Measurements from ENCODE around the gene EIF4G3. TPM values are rescaled to one million over a fixed set of nuclear protein-coding genes. Genes with fewer than 3 reads are reported as not detected.

Gene EIF4G3
- total RNA-seq, 1 experiment from 2014 or later, result 16.0 TPM

- H3K9me3 ChIP-seq, result no peaks in the 10 kb centered on the region
- no peak overlapping the region for H3K4me3 ChIP-seq
- no peaks in the 10 kb centered on the region; the same call in 1 of the 2 replicates for H3K36me3 ChIP-seq
- no peaks in the 10 kb centered on the region for H3K27me3 ChIP-seq
- no peak for DNase-seq
These were observed 163.8 kb downstream of the EIF4G3 start for GRCh38 chr1:21012937-21013336.

DNA sequence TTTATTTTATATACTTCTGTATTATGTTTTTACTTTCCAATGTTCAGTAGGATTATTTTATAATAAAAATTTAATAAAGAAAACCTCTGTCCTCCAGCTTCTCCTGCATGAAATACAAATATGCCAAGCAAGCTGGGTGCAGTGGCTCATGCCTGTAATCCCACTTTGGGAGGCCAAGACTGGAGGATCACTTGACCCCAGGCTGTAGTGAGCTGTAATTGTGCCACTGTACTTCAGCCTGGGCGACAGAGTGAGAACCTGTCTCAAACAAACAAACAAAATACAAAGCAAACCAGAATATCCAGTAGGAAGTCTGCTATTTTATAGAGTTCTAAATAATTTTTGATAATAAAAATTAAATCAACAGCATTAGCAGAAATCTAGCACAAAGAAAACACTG is 168.8 kb downstream of the EIF4G3 start:
- DNase-seq, result no peak
- no peak overlapping the region for H3K4me3 ChIP-seq
- no peaks in the 10 kb centered on the region for H3K9me3 ChIP-seq

GRCh38 chr1:21005466-21006239 is 171.0 kb downstream of the EIF4G3 start:
- Histone ChIP-seq H3K36me3 (no peaks in the 10 kb centered on the region; the same call in 1 of the 2 replicates), H3K9me3 (no peaks in the 10 kb centered on the region), H3K4me3 (no peak overlapping the region), H3K27me3 (no peaks in the 10 kb centered on the region)
- no peak for DNase-seq

More for the DNA sequence above, 168.8 kb downstream of the EIF4G3 start:
- no peaks in the 10 kb centered on the region for H3K27me3 ChIP-seq
- H3K36me3 ChIP-seq, result no peaks in the 10 kb centered on the region

- Histone ChIP-seq H3K36me3 (no peaks in the 10 kb centered on the region; the same call in none of the 2 replicates), H3K9me3 (no peaks in the 10 kb centered on the region), H3K4me3 (no peak overlapping the region), H3K27me3 (no peaks in the 10 kb centered on the region)
- DNase-seq, result no peak
These were observed 173.2 kb downstream of the EIF4G3 start for GRCh38 chr1:21003281-21004045.

DNA sequence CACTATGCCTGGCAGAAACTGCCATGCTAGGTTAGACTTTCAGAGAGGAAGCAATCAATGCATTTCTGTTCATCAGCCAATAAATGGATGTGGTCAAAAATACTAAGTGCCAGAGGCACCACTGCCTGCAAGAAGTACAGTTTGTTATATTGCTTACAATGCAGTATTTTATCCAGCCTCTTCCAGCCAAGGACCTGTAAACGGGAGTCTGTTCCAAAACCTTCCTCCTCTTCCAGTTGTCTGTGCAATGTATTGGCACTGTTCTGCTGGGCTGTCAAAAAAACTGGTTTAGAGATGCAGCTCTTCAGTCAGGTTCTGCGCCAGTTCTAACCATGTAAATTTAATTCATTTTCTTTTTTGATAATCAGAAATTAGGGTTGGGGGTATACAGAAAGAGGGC is 175.7 kb downstream of the EIF4G3 start:
- DNase-seq, result no peak
- Histone ChIP-seq H3K27me3 (no peaks in the 10 kb centered on the region), H3K36me3 (no peaks in the 10 kb centered on the region; the same call in none of the 2 replicates), H3K4me3 (no peak overlapping the region), H3K9me3 (no peaks in the 10 kb centered on the region)

DNA sequence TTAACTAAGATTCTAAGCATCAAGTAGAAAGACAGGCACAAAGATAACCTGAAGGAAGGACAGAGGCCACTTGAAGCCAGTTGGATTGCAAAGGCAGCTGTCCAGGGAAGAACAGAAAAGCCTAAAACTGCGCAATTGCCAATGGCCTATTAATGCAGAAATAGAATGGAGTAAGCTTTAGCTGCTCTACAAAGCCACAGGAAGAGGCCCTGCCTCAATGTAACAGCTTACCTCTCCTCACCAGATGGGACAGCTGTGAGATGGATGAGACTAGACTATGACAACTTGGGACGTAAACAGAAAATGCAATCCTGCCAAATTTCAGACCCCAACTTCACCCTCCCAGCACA is 176.5 kb downstream of the EIF4G3 start:
- DNase-seq, result no peak
- Histone ChIP-seq H3K9me3 (no peaks in the 10 kb centered on the region), H3K27me3 (no peaks in the 10 kb centered on the region)

DNA sequence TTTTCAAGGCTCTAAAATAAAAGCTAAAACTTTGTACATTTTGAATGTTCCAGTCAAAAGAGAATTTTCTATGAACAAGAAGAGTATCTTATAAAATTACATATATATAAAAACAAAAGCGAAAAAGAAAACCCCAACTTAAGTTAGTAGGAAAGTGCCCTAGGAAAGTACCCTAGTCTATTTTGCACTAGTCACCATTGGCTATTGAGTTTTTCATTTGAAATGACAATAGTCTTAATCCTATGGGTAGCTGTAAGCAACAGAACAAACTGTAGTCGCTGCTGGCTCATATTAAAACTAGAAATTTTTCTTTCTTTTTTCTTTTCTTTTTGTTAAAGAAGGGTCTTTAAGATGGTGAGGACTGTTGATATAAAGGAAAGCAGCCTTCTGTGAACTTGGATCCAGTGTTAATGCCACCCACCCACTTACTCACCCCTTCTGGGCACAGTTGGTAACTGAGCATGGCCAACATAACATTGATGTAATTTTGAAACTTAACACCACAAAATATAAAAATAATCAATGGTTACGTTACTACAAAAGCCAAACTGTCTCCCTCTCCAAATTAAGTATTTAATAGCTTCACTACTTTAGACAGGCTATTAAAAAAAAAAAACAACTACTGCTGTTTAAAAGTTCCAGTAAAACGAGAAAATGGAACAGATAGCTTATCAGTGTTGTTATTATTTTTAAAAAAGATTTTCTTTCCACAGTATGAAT is 177.0 kb downstream of the EIF4G3 start:
- Histone ChIP-seq H3K36me3 (no peaks in the 10 kb centered on the region; the same call in none of the 2 replicates), H3K27me3 (no peaks in the 10 kb centered on the region), H3K4me3 (no peak overlapping the region), H3K9me3 (no peaks in the 10 kb centered on the region)
- DNase-seq, result peak; percentile 42

More for the DNA sequence above, 176.5 kb downstream of the EIF4G3 start:
- Histone ChIP-seq H3K4me3 (no peak overlapping the region), H3K36me3 (no peaks in the 10 kb centered on the region; the same call in none of the 2 replicates)

GRCh38 chr1:20998826-20999225 is 177.9 kb downstream of the EIF4G3 start:
- Histone ChIP-seq H3K36me3 (no peaks in the 10 kb centered on the region; the same call in none of the 2 replicates), H3K4me3 (no peak overlapping the region), H3K9me3 (no peaks in the 10 kb centered on the region), H3K27me3 (no peaks in the 10 kb centered on the region)
- no peak for DNase-seq

GRCh38 chr1:20997602-20998224 is 179.0 kb downstream of the EIF4G3 start:
- DNase-seq, result no peak
- no peak overlapping the region for H3K4me3 ChIP-seq
- H3K27me3 ChIP-seq, result no peaks in the 10 kb centered on the region
- no peaks in the 10 kb centered on the region for H3K9me3 ChIP-seq
- no peaks in the 10 kb centered on the region; the same call in none of the 2 replicates for H3K36me3 ChIP-seq

DNA sequence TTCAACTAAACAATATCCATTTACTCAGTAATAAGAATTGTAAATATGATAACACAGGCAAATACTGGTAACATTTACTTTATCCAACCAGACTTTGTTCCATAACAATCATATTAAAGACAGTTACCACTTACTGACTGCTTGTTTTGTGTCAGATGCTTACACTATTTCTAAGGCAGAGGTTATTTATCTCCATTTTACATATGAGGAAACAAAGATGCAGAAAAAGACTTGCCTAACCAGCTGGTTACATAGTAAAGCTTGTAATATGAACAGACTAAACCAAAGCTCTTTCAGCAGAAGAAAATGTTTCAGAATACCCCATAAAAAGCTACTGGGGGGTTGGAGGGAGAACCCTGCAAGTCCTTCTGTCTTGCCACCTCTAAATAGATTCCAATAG is 180.1 kb downstream of the EIF4G3 start:
- DNase-seq, result no peak
- Histone ChIP-seq H3K27me3 (no peaks in the 10 kb centered on the region), H3K4me3 (no peak overlapping the region), H3K36me3 (no peaks in the 10 kb centered on the region; the same call in none of the 2 replicates), H3K9me3 (no peaks in the 10 kb centered on the region)

DNA sequence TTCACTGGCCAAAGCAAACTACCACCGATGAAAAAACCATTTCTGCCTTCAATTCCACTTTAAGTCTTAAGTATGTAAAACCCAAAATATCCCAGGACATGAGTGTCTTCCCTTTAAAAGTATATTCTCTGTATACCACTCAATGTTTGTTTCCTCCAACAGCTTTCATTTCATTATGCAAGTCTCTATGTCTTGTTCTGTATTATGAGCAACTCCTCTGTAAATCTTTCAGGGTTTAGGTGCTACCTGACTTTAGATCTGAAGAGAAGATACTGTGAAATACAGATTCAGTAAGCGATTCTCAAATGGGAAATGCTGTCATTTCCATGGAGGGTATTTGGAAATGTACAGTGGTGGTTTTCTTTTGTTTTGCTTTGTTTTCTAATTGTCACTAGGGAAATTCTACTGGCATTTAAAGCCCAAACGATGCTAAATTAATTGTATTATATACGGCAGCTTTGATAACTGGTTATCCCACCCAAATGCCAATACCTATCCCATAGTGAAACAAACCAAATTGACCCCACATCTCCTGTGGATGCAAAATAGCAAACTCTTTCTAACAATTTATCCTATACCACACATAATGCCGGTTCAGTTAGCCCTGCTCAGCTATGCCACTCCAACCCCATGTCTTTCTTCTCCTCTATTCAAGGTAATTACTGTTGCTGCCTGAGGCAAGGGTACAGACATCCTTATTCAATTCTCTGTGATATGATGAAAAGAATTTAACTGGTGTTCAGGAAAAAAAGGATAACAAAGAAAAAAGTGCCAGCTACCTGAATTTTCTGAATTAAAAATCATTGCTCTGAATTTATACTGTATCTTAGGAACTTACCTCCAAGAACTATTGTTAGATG is 182.8 kb downstream of the EIF4G3 start:
- Histone ChIP-seq H3K4me3 (no peak overlapping the region), H3K9me3 (no peaks in the 10 kb centered on the region), H3K27me3 (no peaks in the 10 kb centered on the region), H3K36me3 (no peaks in the 10 kb centered on the region; the same call in 1 of the 2 replicates)
- DNase-seq, result no peak

- Histone ChIP-seq H3K36me3 (no peaks in the 10 kb centered on the region), H3K27me3 (no peaks in the 10 kb centered on the region), H3K4me3 (no peak overlapping the region), H3K9me3 (no peaks in the 10 kb centered on the region)
- no peak for DNase-seq
These were observed 184.2 kb downstream of the EIF4G3 start for GRCh38 chr1:20992322-20993056.

DNA sequence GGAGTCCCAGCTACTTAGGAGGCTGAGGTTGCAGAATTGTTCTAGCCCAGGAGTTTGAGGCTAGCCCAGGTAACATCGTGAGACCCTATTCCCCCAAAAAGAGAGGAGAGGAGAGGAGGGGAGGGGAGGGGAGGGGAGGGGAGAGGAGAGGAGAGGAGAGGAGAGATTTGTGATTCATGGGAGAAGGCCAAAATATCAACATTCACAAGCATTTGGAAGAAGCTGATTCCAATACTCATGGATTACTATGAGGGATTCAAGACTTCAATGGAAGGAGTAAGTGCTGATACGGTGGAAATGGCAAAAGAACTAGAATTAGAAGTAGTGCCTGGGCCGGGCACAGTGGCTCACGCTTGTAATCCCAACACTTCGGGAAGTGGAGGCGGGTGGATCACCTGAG is 187.8 kb downstream of the EIF4G3 start:
- Histone ChIP-seq H3K36me3 (no peaks in the 10 kb centered on the region), H3K9me3 (no peaks in the 10 kb centered on the region), H3K4me3 (no peak overlapping the region), H3K27me3 (no peaks in the 10 kb centered on the region)
- no peak for DNase-seq

- Histone ChIP-seq H3K9me3 (no peaks in the 10 kb centered on the region), H3K4me3 (no peak overlapping the region), H3K27me3 (no peaks in the 10 kb centered on the region), H3K36me3 (no peaks in the 10 kb centered on the region)
- no peak for DNase-seq
These were observed 188.6 kb downstream of the EIF4G3 start for GRCh38 chr1:20987831-20988825.

All from MG63 (cell line).